ENCODE data around the gene AAGAB.

The AAGAB gene

GRCh38 chr15:67296188-67296587 lies 41.7 kb upstream of the AAGAB start:
- TF ChIP-seq SIN3A (IDR thresholded peaks at IDR 0.05; ENCODE audit: borderline replicate concordance, insufficient read depth, low read length) (no peak), POLR2AphosphoS5 (IDR thresholded peaks at IDR 0.05; ENCODE audit: low read depth, low read length) (no peak), TAF1 (IDR thresholded peaks at IDR 0.05; ENCODE audit: borderline replicate concordance, insufficient read depth, low read length) (no peak), FOXP2 (optimal IDR thresholded peaks at IDR 0.05; ENCODE audit: borderline replicate concordance, extremely low read depth, extremely low read length, insufficient read depth) (no peak), REST (IDR thresholded peaks at IDR 0.05; ENCODE audit: insufficient read depth in 1 of 2, low read depth in 2 of 2, low read length in 2 of 2) (no peak)

- no peak for TF ChIP-seq POLR2AphosphoS5 (IDR thresholded peaks at IDR 0.05; ENCODE audit: low read depth, low read length)
- TF ChIP-seq TAF1 (IDR thresholded peaks at IDR 0.05; ENCODE audit: borderline replicate concordance, insufficient read depth, low read length), result no peak
- no peak for TF ChIP-seq REST (IDR thresholded peaks at IDR 0.05; ENCODE audit: insufficient read depth in 1 of 2, low read depth in 2 of 2, low read length in 2 of 2)
- TF ChIP-seq SIN3A (IDR thresholded peaks at IDR 0.05; ENCODE audit: borderline replicate concordance, insufficient read depth, low read length), result no peak
- TF ChIP-seq FOXP2 (optimal IDR thresholded peaks at IDR 0.05; ENCODE audit: borderline replicate concordance, extremely low read depth, extremely low read length, insufficient read depth), result no peak
These were observed 35.9 kb upstream of the AAGAB start for GRCh38 chr15:67290319-67290718.

- no peak for TF ChIP-seq FOXP2 (optimal IDR thresholded peaks at IDR 0.05; ENCODE audit: borderline replicate concordance, extremely low read depth, extremely low read length, insufficient read depth)
- TF ChIP-seq SIN3A (IDR thresholded peaks at IDR 0.05; ENCODE audit: borderline replicate concordance, insufficient read depth, low read length), result no peak
- TF ChIP-seq POLR2AphosphoS5 (IDR thresholded peaks at IDR 0.05; ENCODE audit: low read depth, low read length), result no peak
- no peak for TF ChIP-seq REST (IDR thresholded peaks at IDR 0.05; ENCODE audit: insufficient read depth in 1 of 2, low read depth in 2 of 2, low read length in 2 of 2)
- no peak for TF ChIP-seq TAF1 (IDR thresholded peaks at IDR 0.05; ENCODE audit: borderline replicate concordance, insufficient read depth, low read length)
These were observed 27.3 kb upstream of the AAGAB start for GRCh38 chr15:67281714-67282113.

- no peak for TF ChIP-seq TAF1 (IDR thresholded peaks at IDR 0.05; ENCODE audit: borderline replicate concordance, insufficient read depth, low read length)
- TF ChIP-seq FOXP2 (optimal IDR thresholded peaks at IDR 0.05; ENCODE audit: borderline replicate concordance, extremely low read depth, extremely low read length, insufficient read depth), result no peak
- no peak for TF ChIP-seq REST (IDR thresholded peaks at IDR 0.05; ENCODE audit: insufficient read depth in 1 of 2, low read depth in 2 of 2, low read length in 2 of 2)
- TF ChIP-seq SIN3A (IDR thresholded peaks at IDR 0.05; ENCODE audit: borderline replicate concordance, insufficient read depth, low read length), result no peak
- TF ChIP-seq POLR2AphosphoS5 (IDR thresholded peaks at IDR 0.05; ENCODE audit: low read depth, low read length), result no peak
These were observed 25.8 kb upstream of the AAGAB start for GRCh38 chr15:67280217-67280616.

GRCh38 chr15:67276666-67277065 lies 22.2 kb upstream of the AAGAB start:
- TF ChIP-seq REST (IDR thresholded peaks at IDR 0.05; ENCODE audit: insufficient read depth in 1 of 2, low read depth in 2 of 2, low read length in 2 of 2) (no peak), POLR2AphosphoS5 (IDR thresholded peaks at IDR 0.05; ENCODE audit: low read depth, low read length) (no peak), TAF1 (IDR thresholded peaks at IDR 0.05; ENCODE audit: borderline replicate concordance, insufficient read depth, low read length) (no peak), FOXP2 (optimal IDR thresholded peaks at IDR 0.05; ENCODE audit: borderline replicate concordance, extremely low read depth, extremely low read length, insufficient read depth) (no peak), SIN3A (IDR thresholded peaks at IDR 0.05; ENCODE audit: borderline replicate concordance, insufficient read depth, low read length) (no peak)
